IMR-90 (cell line): Measurements from ENCODE around the gene KDM2A. TPM values are rescaled to one million over a fixed set of nuclear protein-coding genes. Genes with fewer than 3 reads are reported as not detected.

Source experiments
- ATAC-seq: fragments of 200-7000 bp; cut with Tn5 transposase; 2 replicates; pipeline ENCODE4 v1.9.1; 2020; ENCODE audit warnings: low read depth, mild to moderate bottlenecking, moderate library complexity
- BruUV-seq: library from RNA; stranded (reverse); fragments of 400-500 nt; replicated peaks from 2 replicates; lab custom pipeline; 2021; lab: Mats Ljungman, UMichigan
- CTCF ChIA-PET: fragments of 300-600 bp; formaldehyde crosslinking; extraction: SDS; loops from one replicate; lab custom pipeline; 2021; ENCODE audit warnings: antibody characterized with exemption; lab: Yijun Ruan, JAX
- POLR2A ChIA-PET: fragments of 300-600 bp; sonication (Branson Sonifier 250); formaldehyde crosslinking; loops from one replicate; lab custom pipeline; 2022; ENCODE audit warnings: antibody characterized with exemption; ENCODE audit not compliant: unreplicated experiment; lab: Charles Lee
- DNase-seq: peaks from one replicate; pipeline ENCODE4 v3.0.0; 2013
- H2AFZ ChIP-seq: replicated peaks from 2 replicates; pipeline ENCODE3; 2013; ENCODE audit warnings: low read length, mild to moderate bottlenecking; ENCODE audit not compliant: poor library complexity
- H2AK5ac ChIP-seq: 2 replicates; pipeline ENCODE4 v1.6.1; 2013; ENCODE audit warnings: low read depth, low read length, inconsistent platforms
- H2AK9ac ChIP-seq: replicated peaks from 2 replicates; pipeline ENCODE3; 2013; ENCODE audit warnings: mild to moderate bottlenecking, low read depth, low read length, moderate library complexity; ENCODE audit not compliant: poor library complexity
- H2BK120ac ChIP-seq: 2 replicates; pipeline ENCODE4 v1.6.1; 2013; ENCODE audit warnings: low read depth, low read length, inconsistent platforms
- H2BK15ac ChIP-seq: 3 replicates; pipeline ENCODE4 v1.6.1; 2013; ENCODE audit warnings: low read depth, low read length, inconsistent platforms
- H2BK20ac ChIP-seq: 2 replicates; pipeline ENCODE4 v1.6.1; 2013; ENCODE audit warnings: low read depth, mild to moderate bottlenecking, inconsistent platforms, low read length, moderate library complexity
- H2BK5ac ChIP-seq: 2 replicates; pipeline ENCODE4 v1.6.1; 2013; ENCODE audit warnings: mild to moderate bottlenecking, low read depth, low read length, inconsistent platforms; ENCODE audit not compliant: poor library complexity, severe bottlenecking
- H3K14ac ChIP-seq: replicated peaks from 2 replicates; pipeline ENCODE4 v1.6.1; 2013; ENCODE audit warnings: low read depth, low read length, inconsistent platforms
- H3K18ac ChIP-seq: 2 replicates; pipeline ENCODE4 v1.6.1; 2013; ENCODE audit warnings: low read depth, low read length, control low read depth
- H3K23ac ChIP-seq: 2 replicates; pipeline ENCODE4 v1.6.1; 2013; ENCODE audit warnings: low read depth, low read length, inconsistent platforms
- H3K27ac ChIP-seq: 2 replicates; pipeline ENCODE4 v1.5.1; 2013; ENCODE audit warnings: mild to moderate bottlenecking, control low read depth, low read length; ENCODE audit not compliant: insufficient read depth
- H3K27me3 ChIP-seq: 2 replicates; pipeline ENCODE4 v1.6.1; 2013; ENCODE audit warnings: low read length; ENCODE audit not compliant: control insufficient read depth, insufficient read depth
- H3K36me3 ChIP-seq: 2 replicates; pipeline ENCODE4 v1.6.1; 2013; ENCODE audit warnings: low read length, mixed read lengths; ENCODE audit not compliant: control insufficient read depth, insufficient read depth
- H3K4ac ChIP-seq: 2 replicates; pipeline ENCODE4 v1.6.1; 2013; ENCODE audit warnings: low read depth, low read length, inconsistent platforms
- H3K4me1 ChIP-seq: 2 replicates; pipeline ENCODE4 v1.6.1; 2013; ENCODE audit warnings: low read length, mixed read lengths; ENCODE audit not compliant: control insufficient read depth, insufficient read depth
- H3K4me2 ChIP-seq: 2 replicates; pipeline ENCODE4 v1.6.1; 2013; ENCODE audit warnings: low read depth, mild to moderate bottlenecking, control low read depth, low read length, moderate library complexity
- H3K4me3 ChIP-seq: 2 replicates; pipeline ENCODE4 v1.5.1; 2013; ENCODE audit warnings: low read depth, mild to moderate bottlenecking, control low read depth, low read length, moderate library complexity; ENCODE audit not compliant: insufficient read depth
- H3K56ac ChIP-seq: 2 replicates; pipeline ENCODE4 v1.6.1; 2013; ENCODE audit warnings: low read length, inconsistent platforms; ENCODE audit not compliant: insufficient read depth; ENCODE audit errors: extremely low read depth
- H3K79me1 ChIP-seq, 2 experiments: 2 replicates each; pipeline ENCODE4 v1.6.1; 2013; ENCODE audit warnings: low read length in 2 of 2, inconsistent platforms in 1 of 2, low read depth in 1 of 2
- H3K9ac ChIP-seq: 2 replicates; pipeline ENCODE4 v1.6.1; 2013; ENCODE audit warnings: low read depth, low read length, control low read depth
- H3K9me1 ChIP-seq: 2 replicates; pipeline ENCODE4 v1.6.1; 2013; ENCODE audit warnings: low read length, inconsistent platforms; ENCODE audit not compliant: insufficient read depth
- H3K9me3 ChIP-seq: 2 replicates; pipeline ENCODE4 v1.6.1; 2013; ENCODE audit warnings: low read length; ENCODE audit not compliant: control insufficient read depth, insufficient read depth
- H4K20me1 ChIP-seq: 2 replicates; pipeline ENCODE4 v1.6.1; 2013; ENCODE audit warnings: low read length, inconsistent platforms; ENCODE audit not compliant: insufficient read depth
- H4K5ac ChIP-seq: 2 replicates; pipeline ENCODE4 v1.6.1; 2013; ENCODE audit warnings: mild to moderate bottlenecking, low read depth, low read length, control low read depth
- H4K8ac ChIP-seq, 2 experiments: 2 replicates each; pipeline ENCODE4 v1.6.1; 2013; ENCODE audit warnings: low read depth in 2 of 2, low read length in 2 of 2, control low read depth in 1 of 2, inconsistent platforms in 1 of 2
- H4K91ac ChIP-seq: 2 replicates; pipeline ENCODE4 v1.6.1; 2013; ENCODE audit warnings: low read depth, low read length, inconsistent platforms; ENCODE audit not compliant: insufficient read depth
- BHLHE40 ChIP-seq: fragments of 150-350 bp; IDR thresholded peaks from 2 replicates; pipeline ENCODE4 v1.6.1; 2016; ENCODE audit warnings: mild to moderate bottlenecking, low read depth, low read length
- CEBPB ChIP-seq: IDR thresholded peaks from 2 replicates; pipeline ENCODE4 v1.6.1; 2012; ENCODE audit warnings: low read depth, low read length, improper control_type of control experiment
- CHD1 ChIP-seq: IDR thresholded peaks from 2 replicates; pipeline ENCODE4 v1.6.1; 2012; ENCODE audit warnings: low read depth, low read length, improper control_type of control experiment
- FOS ChIP-seq: fragments of 150-350 bp; IDR thresholded peaks from 2 replicates; pipeline ENCODE4 v1.6.1; 2016; ENCODE audit warnings: low read depth, low read length
- NFE2L2 ChIP-seq: fragments of 150-350 bp; IDR thresholded peaks from 2 replicates; pipeline ENCODE4 v1.6.1; 2016; ENCODE audit warnings: low read depth, mild to moderate bottlenecking, low read length
- RFX5 ChIP-seq: IDR thresholded peaks from 2 replicates; pipeline ENCODE4 v1.8.0; 2012; ENCODE audit warnings: low read depth, mild to moderate bottlenecking, low read length, moderate library complexity
- SMC3 ChIP-seq: fragments of 150-350 bp; IDR thresholded peaks from 2 replicates; pipeline ENCODE4 v1.6.1; 2016; ENCODE audit warnings: low read depth, mild to moderate bottlenecking, antibody characterized with exemption, low read length, moderate library complexity
- WGBS, 2 experiments: methylation state at CpG; one replicate each; pipeline versions ENCODE4 v1.1.5 to v1.1.7; 2013; ENCODE audit warnings: missing lambda C conversion rate in 2 of 2; ENCODE audit not compliant: insufficient read length in 1 of 2; ENCODE audit errors: extremely low coverage in 2 of 2; 5-methylcytosine and 5-hydroxymethylcytosine counted together
- dilution Hi-C: fragments of 300-500 bp; cut with HindIII; formaldehyde crosslinking; loops from one replicate; pipeline ENCODE4 v1.14.3; 2018; ENCODE audit warnings: low sequenced_read_pairs; ENCODE audit not compliant: unreplicated experiment
- in situ Hi-C: fragments of 300-500 bp; cut with MboI; formaldehyde crosslinking; loops from 3 replicates; pipeline ENCODE4 v1.14.3; 2019; ENCODE audit warnings: low sequenced_read_pairs, inconsistent platforms, mixed read lengths
- intact Hi-C: fragments of 100-400 bp; cut with micrococcal nuclease; formaldehyde crosslinking; loops from 2 replicates; pipeline ENCODE4 v1.10.0; 2022
- polyA plus RNA-seq, 3 experiments: library from polyadenylated mRNA; depleted of rRNA; stranded (reverse); fragments of >200 nt; gene quantifications; 2 replicates each; pipeline ENCODE4 v1.2.3, GENCODE V29; 2012; ENCODE audit warnings: low replicate concordance in 1 of 3
- total RNA-seq: library from RNA; depleted of rRNA; stranded (reverse); fragments of >200 nt; gene quantifications from 2 replicates; pipeline ENCODE4 v1.2.3, GENCODE V29; 2012
- TF ChIP-seq, protein P1 (sequence below): fragments of 150-350 bp; IDR thresholded peaks from 2 replicates; pipeline ENCODE4 v1.6.1; 2017; ENCODE audit warnings: mild to moderate bottlenecking, antibody characterized with exemption, low read length, low read depth
- TF ChIP-seq, protein P2 (sequence below): fragments of 150-350 bp; IDR thresholded peaks from 2 replicates; pipeline ENCODE4 v1.6.1; 2016; ENCODE audit warnings: low read depth, mild to moderate bottlenecking, low read length, moderate library complexity, borderline replicate concordance

The KDM2A gene
- total and polyA plus RNA-seq, 2 of the 4 experiments (the other 2 are of a cell fraction), result 26.7 to 42.6 TPM

DNA sequence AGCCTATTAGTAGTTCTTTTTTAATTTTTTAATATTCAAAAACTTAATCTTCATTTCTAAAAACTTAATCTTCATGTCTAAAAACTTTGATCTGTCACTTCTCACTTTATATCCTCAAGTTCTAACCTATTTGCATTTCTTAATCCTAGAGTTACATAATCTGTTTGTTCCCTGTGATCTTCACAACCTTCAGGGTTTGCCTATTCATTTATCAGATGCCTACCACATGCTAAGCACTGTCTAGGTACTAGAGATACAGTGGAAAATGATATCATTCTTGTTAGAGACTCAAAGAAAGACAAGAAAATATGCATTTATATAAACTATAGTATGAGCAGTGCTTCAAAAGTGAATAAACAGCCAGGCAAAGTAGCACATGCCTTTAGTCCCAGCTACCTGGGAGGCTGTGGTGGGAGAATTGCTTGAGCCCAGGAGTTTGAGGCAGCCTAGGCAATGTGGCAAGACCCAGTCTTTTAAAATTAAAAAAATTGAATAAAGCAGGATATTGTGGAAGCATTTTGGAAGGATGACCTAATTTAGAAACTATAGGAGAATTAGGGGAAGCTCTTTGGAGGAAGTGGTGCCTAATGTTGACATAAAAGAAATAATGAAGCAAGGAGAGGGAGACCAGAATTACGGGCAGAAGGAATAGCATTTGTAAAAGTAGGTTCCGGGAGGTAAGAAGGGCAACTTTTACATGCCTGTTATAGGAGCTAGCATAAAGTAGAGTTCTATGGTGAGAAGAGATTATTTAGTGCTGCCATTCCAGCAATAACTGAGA is 92.8 kb downstream of the KDM2A start:
- Histone ChIP-seq H3K4ac (no peak overlapping the region), H4K5ac (no peak overlapping the region), H3K36me3 (peaks cover 39% of the 10 kb centered on the region), H3K9me3 (no peaks in the 10 kb centered on the region), H2AFZ (no peak overlapping the region), H4K20me1 (peaks cover 4% of the 10 kb centered on the region; the same call in 1 of the 2 replicates), H2AK5ac (no peak overlapping the region), H3K56ac (no peak overlapping the region), H2BK120ac (no peak overlapping the region), H3K27ac (no peak overlapping the region), H2BK5ac (no peak overlapping the region), H3K18ac (no peak overlapping the region), H3K4me3 (no peak overlapping the region), H3K27me3 (no peaks in the 10 kb centered on the region), H3K9ac (no peak overlapping the region), H3K23ac (no peak overlapping the region), H3K14ac (no peak overlapping the region), H2AK9ac (no peak overlapping the region), H3K9me1 (0 out of 2 replicates have a peak, but pooled peaks cover 5% of the 10 kb centered on the region), H3K4me2 (no peak overlapping the region), H2BK15ac (no peak overlapping the region), H4K8ac (no peak overlapping the region), H4K91ac (no peak overlapping the region), H3K79me1 (peaks cover 14 to 24% of the 10 kb centered on the region in 2 experiments), H3K4me1 (no peaks in the 10 kb centered on the region), H2BK20ac (no peak overlapping the region)
- 100% methylated on average over 2 of the region's 2 CpGs; no CpG with 5 or more reads in 1 of the 2 experiments for WGBS, 2 experiments
- no TSS peak for BruUV-seq
- DNase-seq (no peak), ATAC-seq (no peak)
- dilution Hi-C loops (no loop called here), in situ Hi-C loops (no loop called here), intact Hi-C loops (no loop called here)
- POLR2A ChIA-PET, result no interaction called here
- CTCF ChIA-PET, result no interaction called here
- TF ChIP-seq, protein P1, sequence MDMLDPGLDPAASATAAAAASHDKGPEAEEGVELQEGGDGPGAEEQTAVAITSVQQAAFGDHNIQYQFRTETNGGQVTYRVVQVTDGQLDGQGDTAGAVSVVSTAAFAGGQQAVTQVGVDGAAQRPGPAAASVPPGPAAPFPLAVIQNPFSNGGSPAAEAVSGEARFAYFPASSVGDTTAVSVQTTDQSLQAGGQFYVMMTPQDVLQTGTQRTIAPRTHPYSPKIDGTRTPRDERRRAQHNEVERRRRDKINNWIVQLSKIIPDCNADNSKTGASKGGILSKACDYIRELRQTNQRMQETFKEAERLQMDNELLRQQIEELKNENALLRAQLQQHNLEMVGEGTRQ, result no peak
- TF ChIP-seq NFE2L2, result no peak
- TF ChIP-seq CEBPB, result no peak
- TF ChIP-seq, protein P2, sequence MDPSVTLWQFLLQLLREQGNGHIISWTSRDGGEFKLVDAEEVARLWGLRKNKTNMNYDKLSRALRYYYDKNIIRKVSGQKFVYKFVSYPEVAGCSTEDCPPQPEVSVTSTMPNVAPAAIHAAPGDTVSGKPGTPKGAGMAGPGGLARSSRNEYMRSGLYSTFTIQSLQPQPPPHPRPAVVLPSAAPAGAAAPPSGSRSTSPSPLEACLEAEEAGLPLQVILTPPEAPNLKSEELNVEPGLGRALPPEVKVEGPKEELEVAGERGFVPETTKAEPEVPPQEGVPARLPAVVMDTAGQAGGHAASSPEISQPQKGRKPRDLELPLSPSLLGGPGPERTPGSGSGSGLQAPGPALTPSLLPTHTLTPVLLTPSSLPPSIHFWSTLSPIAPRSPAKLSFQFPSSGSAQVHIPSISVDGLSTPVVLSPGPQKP, result no peak
- TF ChIP-seq BHLHE40, result no peak
- TF ChIP-seq FOS, result no peak
- TF ChIP-seq RFX5, result no peak
- TF ChIP-seq SMC3, result no peak
- no peak for TF ChIP-seq CHD1
